HEK293T (cell line): ENCODE measurements around the gene DPP4.

Experiments
- FOXM1 ChIP-seq: fragments of 450-650 bp; IDR thresholded peaks from 2 replicates; pipeline ENCODE4 v1.6.1; 2017; ENCODE audit warnings: mild to moderate bottlenecking, borderline replicate concordance
- SUZ12 ChIP-seq: fragments of 450-650 bp; IDR thresholded peaks from 2 replicates; pipeline ENCODE4 v1.6.1; 2016; ENCODE audit warnings: mild to moderate bottlenecking

GRCh38 chr2:162084536-162084935 lies 10.5 kb upstream of the DPP4 start:
- TF ChIP-seq FOXM1 (no peak), SUZ12 (no peak)
